ENCODE results near the gene FAM72C. TPM values are rescaled to one million over a fixed set of nuclear protein-coding genes. Genes with fewer than 3 reads are reported as not detected.
"Not testable (repeated sequence)": the region's sequence is repeated elsewhere in the genome, so short reads cannot be mapped to it uniquely, and the experiment has no call there.

FAM72C gene
- total RNA-seq, 1 experiment from 2014 or later, result 6.1 TPM

DNA sequence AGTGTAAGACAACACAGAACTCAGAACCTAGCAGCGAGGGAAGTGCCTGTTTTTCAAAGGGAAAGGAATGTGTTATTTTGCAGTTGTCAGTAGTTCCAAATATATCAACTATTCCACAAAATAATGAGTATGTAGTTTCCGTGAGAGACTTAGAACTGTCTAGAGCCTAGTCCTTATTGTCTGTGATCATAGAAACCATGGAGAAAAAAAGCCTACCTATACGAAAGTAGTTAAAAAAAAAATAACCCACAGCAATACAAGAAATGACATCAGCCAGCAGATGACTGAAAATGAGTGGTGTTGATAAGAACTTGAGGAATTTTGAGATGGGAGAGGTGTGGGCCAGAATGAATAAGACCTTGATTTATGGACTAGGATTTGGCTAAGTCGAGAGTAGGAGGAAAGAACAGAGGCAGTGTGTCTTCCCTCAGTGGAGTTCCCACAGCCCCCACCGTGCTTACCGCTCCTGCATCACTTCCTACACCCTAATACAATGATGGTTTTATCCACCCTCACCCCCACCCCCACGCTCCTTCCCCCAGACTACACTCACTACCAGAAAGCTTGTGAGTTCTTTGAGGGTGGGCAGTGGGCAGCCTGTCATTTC, 21.6 kb upstream of the FAM72C start:
- not testable (repeated sequence) for DNase-seq (ENCODE audit: low read depth in 1 of 2, low spot score in 2 of 2); H3K4me3 ChIP-seq; H3K4me1 ChIP-seq (replicated peaks); H3K36me3 ChIP-seq; H3K9me3 ChIP-seq (replicated peaks); H3K27ac ChIP-seq; H3K27me3 ChIP-seq (replicated peaks)

DNA sequence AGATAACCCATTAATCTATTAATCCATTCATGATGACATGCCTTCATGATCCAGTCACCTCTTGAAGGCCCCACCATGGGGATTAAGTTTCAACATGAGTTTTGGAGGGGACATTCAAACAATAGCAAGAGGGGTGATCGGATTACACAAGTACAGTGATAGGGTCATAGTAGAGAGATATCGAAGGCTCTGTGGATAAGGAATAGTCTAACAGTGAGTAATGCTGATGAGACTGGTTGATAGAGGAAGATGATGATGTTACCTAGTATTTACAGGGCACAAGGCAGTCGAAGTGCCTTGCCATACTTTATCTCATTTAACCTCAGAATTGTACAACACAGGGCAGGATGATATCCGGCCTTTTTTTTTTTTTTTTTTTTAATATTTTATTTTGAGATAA, 18.9 kb upstream of the FAM72C start:
- DNase-seq (ENCODE audit: low read depth in 1 of 2, low spot score in 2 of 2); H3K27me3 ChIP-seq (replicated peaks); H3K4me3 ChIP-seq; H3K9me3 ChIP-seq (replicated peaks); H3K36me3 ChIP-seq; H3K4me1 ChIP-seq (replicated peaks); H3K27ac ChIP-seq: not testable (repeated sequence)

DNA sequence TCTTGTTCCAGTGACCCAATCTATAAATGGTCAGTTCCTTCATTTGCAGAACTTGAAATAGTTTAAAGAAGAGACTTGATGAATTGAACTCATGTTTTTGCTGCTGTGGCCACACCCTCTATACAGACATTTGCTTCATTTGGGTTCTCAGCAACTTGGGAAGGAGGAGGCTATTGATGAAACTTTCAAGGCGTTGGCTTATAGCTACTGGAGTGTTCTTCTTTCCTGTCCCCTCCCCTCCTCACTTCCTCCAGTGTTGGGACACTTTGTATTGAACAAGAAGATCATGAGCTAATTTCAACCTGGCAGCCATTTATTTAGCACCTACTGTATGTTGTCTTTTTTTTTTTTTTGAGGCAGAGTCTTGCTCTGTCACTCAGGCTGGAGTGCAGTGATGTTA, 17.9 kb upstream of the FAM72C start:
- not testable (repeated sequence) for H3K4me1 ChIP-seq (replicated peaks); H3K9me3 ChIP-seq (replicated peaks); DNase-seq (ENCODE audit: low read depth in 1 of 2, low spot score in 2 of 2); H3K4me3 ChIP-seq; H3K36me3 ChIP-seq; H3K27me3 ChIP-seq (replicated peaks); H3K27ac ChIP-seq

DNA sequence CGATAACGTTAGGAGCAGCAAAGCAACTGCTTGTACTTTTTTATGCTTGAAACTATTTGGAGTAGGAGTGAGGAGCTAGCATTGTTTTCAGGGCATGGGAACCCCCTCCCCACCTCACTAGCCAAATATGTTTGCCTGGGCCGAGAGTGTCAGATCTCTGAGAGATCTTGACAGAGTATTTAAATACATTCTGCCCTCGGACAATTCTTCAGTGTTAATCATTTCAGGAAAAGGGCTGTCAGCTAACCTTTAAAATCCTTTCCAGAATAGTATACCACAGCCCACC, 17.6 kb upstream of the FAM72C start:
- H3K27ac ChIP-seq; H3K9me3 ChIP-seq (replicated peaks); DNase-seq (ENCODE audit: low read depth in 1 of 2, low spot score in 2 of 2); H3K4me1 ChIP-seq (replicated peaks); H3K4me3 ChIP-seq; H3K27me3 ChIP-seq (replicated peaks); H3K36me3 ChIP-seq: not testable (repeated sequence)

DNA sequence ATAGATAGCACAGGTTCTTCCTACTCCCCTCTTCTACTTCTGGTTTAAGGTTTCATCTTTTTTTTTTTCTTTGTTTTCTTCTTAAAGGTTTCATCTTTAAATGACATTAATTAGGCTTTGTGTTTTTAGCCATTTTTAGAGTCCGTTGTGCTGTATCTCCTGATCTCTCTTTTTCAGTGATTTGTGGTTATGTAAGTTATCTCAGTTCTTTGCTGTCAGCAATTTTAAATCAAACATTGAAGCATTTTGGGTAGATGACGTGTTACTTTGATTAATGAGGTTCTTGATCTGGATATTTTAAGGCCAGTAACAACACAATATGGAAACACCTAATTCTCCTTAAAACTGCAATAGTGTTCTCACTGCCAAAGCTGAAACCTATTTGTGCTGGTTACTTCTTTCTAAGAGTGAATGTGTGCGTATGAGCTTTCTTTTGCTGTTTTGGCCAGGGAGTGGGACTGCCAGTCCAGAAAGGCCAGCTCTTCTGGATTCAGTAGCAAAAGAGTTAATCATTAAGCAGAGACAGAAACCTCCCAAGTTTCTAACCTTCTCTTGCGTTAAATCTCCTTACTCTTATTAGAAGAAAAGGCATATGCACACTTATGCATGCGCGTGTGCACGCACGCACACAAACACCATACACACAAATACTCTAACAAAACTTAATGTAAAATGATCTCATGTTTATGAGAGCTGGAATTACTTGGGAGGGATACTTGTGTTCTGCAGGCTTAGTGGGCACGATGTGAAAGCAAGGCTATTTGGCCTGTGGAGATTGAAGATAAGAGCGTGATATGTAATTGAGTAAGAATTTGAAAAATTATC, 17.0 kb upstream of the FAM72C start:
- H3K9me3 ChIP-seq (replicated peaks); H3K4me1 ChIP-seq (replicated peaks); H3K27me3 ChIP-seq (replicated peaks); H3K36me3 ChIP-seq; H3K4me3 ChIP-seq; DNase-seq (ENCODE audit: low read depth in 1 of 2, low spot score in 2 of 2); H3K27ac ChIP-seq: not testable (repeated sequence)

DNA sequence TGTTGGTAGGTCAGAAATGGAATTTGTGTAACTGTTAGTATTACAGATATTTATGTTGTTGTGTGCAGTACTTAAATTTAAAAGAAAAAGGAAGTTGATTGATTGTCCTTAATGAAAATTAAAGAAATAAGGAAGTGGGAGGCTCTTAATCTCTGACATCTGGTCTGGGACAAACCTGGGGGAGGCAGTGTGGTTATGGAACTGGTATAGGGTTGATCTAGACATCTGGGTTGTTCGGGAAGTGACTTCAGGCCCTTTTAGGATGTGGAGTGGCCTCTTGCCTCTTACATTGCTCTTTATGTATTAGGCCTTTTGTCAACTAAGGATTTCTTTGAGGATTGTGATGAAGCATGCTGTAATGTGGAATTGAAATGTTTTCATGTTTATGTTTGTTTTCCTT, 16.1 kb upstream of the FAM72C start:
- not testable (repeated sequence) for H3K4me3 ChIP-seq; H3K27ac ChIP-seq; H3K9me3 ChIP-seq (replicated peaks); DNase-seq (ENCODE audit: low read depth in 1 of 2, low spot score in 2 of 2); H3K4me1 ChIP-seq (replicated peaks); H3K27me3 ChIP-seq (replicated peaks); H3K36me3 ChIP-seq

DNA sequence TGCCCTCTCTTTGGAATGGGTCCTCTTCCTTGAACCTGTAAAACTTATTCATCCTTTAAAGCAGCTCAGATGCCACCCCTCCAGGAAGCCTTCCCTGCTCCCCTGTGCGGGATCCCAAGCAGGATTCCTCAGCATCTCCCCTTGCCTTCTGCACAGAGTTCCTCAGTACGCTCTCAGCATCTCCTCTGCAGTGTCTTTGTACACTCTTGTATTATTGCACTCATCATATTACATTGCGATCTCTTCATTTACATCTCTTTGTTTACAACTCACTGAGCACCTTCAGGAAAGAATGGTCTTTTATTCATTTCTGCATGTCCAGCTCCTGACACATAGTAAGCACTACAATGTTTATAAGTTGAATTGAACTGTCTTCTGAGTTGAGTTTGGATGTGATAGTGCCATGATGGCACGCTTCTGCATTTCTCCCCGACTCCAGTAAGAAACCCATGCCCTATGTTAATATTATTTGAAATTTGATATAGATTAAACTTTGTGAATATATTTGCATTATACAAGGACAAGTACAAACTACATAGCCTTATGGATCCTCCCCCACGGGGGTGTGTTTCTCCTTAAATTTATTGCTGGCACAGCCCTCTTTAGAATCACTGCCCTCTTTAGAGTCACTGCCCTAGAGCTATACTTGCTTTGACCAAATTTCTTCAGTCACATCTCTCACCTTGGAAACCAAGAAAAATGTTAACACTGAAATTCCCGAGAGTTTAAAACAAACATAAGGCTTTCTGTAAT, 13.1 kb upstream of the FAM72C start:
- not testable (repeated sequence) for H3K4me1 ChIP-seq (replicated peaks); DNase-seq (ENCODE audit: low read depth in 1 of 2, low spot score in 2 of 2); H3K4me3 ChIP-seq

GRCh38 chr1:143974416-143974815, 2.6 kb upstream of the FAM72C start:
- not testable (repeated sequence) for H3K4me3 ChIP-seq; H3K27me3 ChIP-seq (replicated peaks); H3K36me3 ChIP-seq; H3K9me3 ChIP-seq (replicated peaks); H3K27ac ChIP-seq; DNase-seq (ENCODE audit: low read depth in 1 of 2, low spot score in 2 of 2); H3K4me1 ChIP-seq (replicated peaks)

More for the DNA sequence above, 13.1 kb upstream of the FAM72C start:
- not testable (repeated sequence) for H3K36me3 ChIP-seq; H3K9me3 ChIP-seq (replicated peaks); H3K27ac ChIP-seq; H3K27me3 ChIP-seq (replicated peaks)

- not testable (repeated sequence) for H3K27ac ChIP-seq; DNase-seq (ENCODE audit: low read depth in 1 of 2, low spot score in 2 of 2); H3K27me3 ChIP-seq (replicated peaks); H3K36me3 ChIP-seq; H3K9me3 ChIP-seq (replicated peaks); H3K4me1 ChIP-seq (replicated peaks)
- H3K4me3 ChIP-seq, result peak overlapping the region; percentile 16; the same call in 1 of the 2 replicates
Measured at GRCh38 chr1:143973876-143974414, 2.2 kb upstream of the FAM72C start.

DNA sequence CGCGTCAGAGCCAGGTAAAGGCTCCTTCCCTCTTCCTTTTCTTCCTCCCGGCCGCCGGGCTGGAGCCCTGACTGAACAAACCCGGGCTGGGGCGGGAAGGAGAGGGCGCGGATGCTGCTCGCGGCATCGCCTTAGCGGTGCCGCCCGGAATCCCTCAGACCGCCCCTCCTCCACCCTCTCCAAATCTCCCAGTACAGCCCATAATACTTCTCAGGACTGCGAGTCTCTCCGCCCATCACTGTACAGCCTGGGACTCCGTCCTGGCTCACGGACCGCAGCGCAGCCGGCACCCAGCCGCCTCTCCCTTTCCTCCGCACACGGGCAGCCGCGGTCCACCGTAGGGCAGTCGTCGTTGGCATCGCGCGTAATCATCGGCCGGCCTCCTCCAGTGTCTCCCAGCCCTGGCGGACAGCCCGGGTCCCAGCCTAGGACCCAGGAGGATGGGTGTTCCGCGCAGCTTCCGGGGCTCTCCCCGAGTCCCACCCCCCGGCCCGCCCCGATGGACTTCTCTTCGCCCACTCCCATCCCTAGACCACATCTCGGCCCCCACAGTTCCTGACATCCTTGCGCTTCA, 1.1 kb upstream of the FAM72C start:
- not testable (repeated sequence) for H3K9me3 ChIP-seq (replicated peaks); DNase-seq (ENCODE audit: low read depth in 1 of 2, low spot score in 2 of 2); H3K4me1 ChIP-seq (replicated peaks); H3K4me3 ChIP-seq; H3K27ac ChIP-seq; H3K36me3 ChIP-seq; H3K27me3 ChIP-seq (replicated peaks)

GRCh38 chr1:143965860-143966259, 5.9 kb downstream of the FAM72C start:
- H3K9me3 ChIP-seq (replicated peaks); H3K4me1 ChIP-seq (replicated peaks); DNase-seq (ENCODE audit: low read depth in 1 of 2, low spot score in 2 of 2); H3K4me3 ChIP-seq; H3K36me3 ChIP-seq; H3K27me3 ChIP-seq (replicated peaks); H3K27ac ChIP-seq: not testable (repeated sequence)

DNA sequence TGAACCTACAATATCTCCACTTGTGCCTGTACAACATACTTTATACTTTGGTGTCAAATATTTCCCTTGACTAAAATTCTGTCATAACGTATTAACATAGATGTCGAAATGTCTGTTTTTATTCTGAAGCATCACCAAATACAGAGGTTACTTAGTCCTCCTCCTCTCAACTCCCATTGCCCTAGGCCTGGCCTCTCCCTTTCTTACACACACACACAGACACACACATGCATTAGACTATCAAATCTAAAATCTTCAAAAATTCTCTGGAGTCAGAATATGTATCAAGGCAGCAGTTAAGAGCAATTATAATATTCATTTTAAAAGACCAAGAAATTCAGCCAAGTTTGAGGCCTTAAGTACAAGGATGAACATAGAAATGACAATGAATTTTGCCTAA, 7.5 kb downstream of the FAM72C start:
- not testable (repeated sequence) for H3K27me3 ChIP-seq (replicated peaks); DNase-seq (ENCODE audit: low read depth in 1 of 2, low spot score in 2 of 2)

GRCh38 chr1:143955930-143956329, 15.9 kb downstream of the FAM72C start:
- not testable (repeated sequence) for DNase-seq (ENCODE audit: low read depth in 1 of 2, low spot score in 2 of 2); H3K4me1 ChIP-seq (replicated peaks); H3K4me3 ChIP-seq; H3K27ac ChIP-seq; H3K36me3 ChIP-seq; H3K9me3 ChIP-seq (replicated peaks); H3K27me3 ChIP-seq (replicated peaks)

More for the DNA sequence above, 7.5 kb downstream of the FAM72C start:
- not testable (repeated sequence) for H3K4me3 ChIP-seq; H3K27ac ChIP-seq; H3K4me1 ChIP-seq (replicated peaks); H3K9me3 ChIP-seq (replicated peaks); H3K36me3 ChIP-seq

- H3K27ac ChIP-seq; H3K27me3 ChIP-seq (replicated peaks); H3K36me3 ChIP-seq; H3K4me1 ChIP-seq (replicated peaks); H3K9me3 ChIP-seq (replicated peaks); H3K4me3 ChIP-seq; DNase-seq (ENCODE audit: low read depth in 1 of 2, low spot score in 2 of 2): not testable (repeated sequence)
Measured at GRCh38 chr1:143952913-143953312, 18.9 kb downstream of the FAM72C start.
